COR-L47 (cell line): ENCODE data around the gene EVA1A.
A peak's percentile ranks its signal among the peaks of the same experiment; 100 is the strongest.
"Not testable (repeated sequence)": the region's sequence is repeated elsewhere in the genome, so short reads cannot be mapped to it uniquely, and the experiment has no call there.

Source experiments
- DNase-seq: peaks from one replicate; lab custom pipeline; 2025; lab: John Stamatoyannopoulos, UW

The EVA1A gene

GRCh38 chr2:75482398-75482797 lies 78.3 kb downstream of the EVA1A start:
- no peak for DNase-seq

DNA sequence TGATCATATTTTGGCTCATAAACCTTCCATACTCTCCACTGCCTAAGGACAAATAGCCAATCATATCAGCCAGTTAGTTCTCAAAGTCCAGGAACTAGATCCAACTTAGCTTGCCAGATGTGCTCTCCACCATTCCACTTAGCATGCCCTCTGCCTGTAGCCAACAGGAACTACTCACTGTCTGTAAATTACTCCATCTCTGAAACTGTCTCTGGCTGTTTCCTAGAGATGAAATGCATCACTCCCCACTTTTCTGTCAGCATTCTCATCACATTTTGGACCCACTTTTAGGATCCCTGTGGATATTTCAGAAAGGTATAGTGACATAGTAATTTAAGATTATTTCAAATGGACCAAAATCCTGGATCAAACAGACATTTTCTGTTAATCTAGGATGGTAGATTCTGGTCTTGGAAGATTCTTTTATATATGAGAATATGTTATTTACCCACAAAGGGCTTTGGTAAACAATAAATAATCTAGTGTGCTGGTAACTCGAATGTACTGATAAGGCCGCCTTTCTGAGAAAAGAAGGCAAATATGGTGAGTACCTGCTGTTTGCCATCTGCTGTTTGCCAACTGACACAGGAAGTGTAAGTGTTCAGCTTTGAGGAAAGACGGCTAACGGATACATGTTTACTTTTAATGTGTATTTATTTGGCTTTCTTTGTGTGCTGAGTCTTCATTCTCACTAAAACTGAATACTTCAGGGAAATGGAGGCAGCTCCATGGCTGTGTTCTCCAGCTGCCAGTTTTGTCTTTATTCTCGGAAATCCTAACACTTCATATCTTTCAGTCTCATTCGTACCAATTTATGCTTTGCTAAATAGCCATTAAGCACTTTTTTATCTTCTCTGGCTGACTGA lies 79.5 kb downstream of the EVA1A start:
- peak; percentile 21 for DNase-seq

DNA sequence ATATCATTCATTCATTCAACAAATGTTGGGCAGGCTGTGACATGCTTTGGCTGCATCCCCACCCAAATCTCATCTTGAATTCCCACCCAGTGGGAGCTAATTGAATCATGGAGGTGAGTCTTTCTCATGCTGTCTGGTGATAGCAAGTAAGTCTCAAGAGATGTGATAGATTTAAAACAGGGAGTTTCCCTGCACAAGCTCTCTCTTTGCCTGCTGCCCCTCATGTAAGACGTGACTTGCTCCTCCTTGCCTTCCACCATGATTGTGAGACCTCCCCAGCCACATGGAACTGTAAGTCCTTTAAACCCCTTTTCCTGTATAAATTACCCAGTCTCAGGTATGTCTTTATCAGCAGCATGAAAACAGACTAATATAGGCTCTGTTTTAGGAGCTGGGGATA lies 83.0 kb downstream of the EVA1A start:
- DNase-seq, result not testable (repeated sequence)

DNA sequence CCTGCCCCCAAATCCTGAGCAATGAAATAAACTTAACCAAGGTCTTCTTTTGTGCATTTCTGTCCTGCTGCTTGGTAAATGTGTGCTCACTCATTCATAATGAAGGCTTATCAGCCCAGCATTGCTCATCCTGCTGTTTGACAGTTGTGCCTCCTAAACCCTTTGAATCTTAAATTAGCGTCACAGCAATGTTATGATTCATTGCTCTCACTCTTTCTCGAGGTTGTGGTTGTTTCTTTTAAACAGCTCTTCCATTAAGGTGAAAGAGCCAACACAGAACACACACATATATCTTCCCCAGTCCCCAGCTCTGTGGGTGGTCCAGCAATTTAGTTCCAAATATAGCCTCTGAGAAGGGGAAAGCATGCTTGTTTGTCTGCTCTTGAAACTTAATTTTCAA lies 84.0 kb downstream of the EVA1A start:
- DNase-seq, result no peak

DNA sequence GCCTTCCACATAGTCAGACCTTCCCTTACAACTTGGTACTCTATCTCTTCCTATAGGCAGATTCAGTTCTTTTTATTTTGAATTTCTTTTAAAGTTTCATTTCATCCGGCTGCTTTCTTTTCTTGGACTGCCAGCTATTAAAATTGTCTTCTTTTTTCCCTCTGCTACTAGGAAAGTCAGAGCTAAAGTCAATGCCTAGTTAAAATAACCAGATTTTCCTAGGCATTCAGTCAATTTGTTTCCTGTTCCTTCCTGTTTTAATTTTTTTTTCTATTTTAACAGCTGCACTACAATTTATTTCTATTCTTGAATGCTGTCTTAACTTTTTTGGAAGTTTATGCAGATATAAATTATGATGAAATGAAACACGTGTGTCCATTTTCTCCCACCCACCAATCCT lies 84.8 kb downstream of the EVA1A start:
- DNase-seq, result no peak

GRCh38 chr2:75475049-75475448 lies 85.7 kb downstream of the EVA1A start:
- DNase-seq, result no peak

DNA sequence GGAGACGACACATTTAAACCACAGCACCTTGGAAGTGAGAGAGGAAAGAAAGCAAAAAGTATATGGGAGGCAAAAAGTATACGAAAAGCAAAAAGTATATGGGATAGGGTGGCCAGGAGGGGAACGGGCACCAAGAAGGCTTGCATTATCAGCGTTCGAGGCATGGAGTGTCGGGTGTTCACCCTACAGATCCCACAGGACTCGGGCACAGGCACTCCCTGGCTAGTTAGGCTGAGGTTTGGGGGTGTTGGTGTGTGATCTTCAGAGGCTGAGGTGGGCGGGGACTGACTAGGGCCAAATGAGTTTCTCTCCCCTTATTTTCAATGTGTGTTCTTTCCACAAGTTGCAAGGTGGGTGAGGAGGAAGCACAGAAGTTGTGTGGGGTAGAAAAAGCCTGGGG lies 86.6 kb downstream of the EVA1A start:
- no peak for DNase-seq

DNA sequence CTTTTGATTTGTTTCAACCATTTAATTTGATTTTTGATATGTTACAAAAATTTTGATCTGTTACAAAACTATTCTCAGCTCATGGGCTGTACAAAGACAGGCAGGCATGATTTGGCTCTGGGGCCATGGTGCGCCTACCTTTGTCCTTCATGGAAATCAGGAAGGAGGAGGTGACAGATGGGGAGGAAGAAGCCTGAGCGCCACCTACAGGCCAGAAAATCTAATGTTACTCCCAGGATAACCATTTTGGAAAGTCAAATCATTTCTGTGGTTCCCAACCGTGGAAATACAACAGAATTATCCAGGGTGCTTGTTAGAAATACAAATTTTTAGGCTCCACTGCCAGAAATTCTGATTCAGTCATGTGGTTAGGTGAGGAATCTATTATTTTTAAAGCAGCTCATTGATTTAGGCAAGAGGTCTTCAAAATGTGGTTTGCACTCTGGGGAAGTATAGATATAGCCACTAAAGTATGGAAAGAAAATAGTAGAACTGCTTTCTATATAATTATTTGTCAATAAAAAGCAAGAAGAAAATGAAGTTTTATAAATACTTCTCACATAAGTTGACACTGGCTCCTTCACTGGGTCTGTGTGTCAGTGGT lies 93.9 kb downstream of the EVA1A start:
- no peak for DNase-seq

DNA sequence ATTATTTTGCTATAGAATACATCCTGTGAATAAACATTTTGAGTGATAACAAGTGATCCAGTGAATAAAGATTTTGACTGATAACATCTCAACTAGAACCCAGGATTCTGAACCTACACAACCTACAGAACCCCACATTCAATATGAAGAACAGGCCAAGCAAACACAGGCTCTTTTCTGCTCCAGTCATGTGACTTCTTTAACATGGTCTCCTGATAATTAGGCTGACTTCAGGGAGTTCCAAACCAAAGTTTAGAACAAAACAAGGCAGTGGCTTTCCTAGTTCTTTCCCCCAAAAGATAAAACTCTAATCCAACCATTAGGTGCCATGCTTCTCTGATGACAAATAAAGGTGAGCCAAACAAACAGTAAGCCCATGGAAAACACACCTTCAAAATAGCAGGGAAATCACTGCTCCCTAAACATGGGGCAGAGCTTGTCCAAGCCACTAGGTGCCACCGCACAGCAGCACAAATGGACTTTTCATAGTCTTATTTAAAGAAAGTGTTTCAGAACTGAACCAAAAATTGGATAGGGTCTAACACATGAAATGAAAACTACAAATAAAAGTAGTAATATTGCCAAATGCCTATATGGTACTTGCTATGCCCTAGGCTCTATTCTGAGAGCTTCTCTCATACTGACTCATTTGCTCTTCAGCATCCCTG lies 95.3 kb downstream of the EVA1A start:
- no peak for DNase-seq

DNA sequence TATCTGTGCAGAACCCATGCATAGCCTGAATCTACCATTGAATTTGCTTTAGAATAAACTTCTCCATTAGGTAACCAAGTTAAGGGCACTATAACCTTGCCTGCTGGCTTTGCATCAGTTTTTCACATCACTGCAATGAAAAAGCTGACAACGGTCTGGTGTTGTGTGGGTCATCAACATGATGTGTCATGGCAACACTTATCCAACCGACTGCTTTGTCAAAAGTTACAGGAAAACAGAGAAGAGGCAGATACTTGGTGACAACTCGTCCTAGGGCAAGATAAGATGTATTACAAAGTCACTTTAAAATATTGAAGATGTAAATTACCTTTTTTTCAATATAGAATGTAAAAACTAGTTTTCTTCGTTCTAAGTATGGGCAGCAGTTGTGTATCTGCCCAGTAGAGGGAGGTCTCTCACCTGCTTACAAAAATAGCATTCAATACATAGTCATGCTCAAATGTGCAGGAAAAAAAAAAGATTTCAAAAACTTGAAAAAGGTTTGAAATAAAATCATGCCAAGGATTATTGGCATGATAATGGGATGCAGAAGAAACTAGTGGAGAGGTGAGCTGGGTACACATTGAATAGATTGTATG lies 96.3 kb downstream of the EVA1A start:
- no peak for DNase-seq

- no peak for DNase-seq
These were observed 98.0 kb downstream of the EVA1A start for GRCh38 chr2:75462721-75463120.

DNA sequence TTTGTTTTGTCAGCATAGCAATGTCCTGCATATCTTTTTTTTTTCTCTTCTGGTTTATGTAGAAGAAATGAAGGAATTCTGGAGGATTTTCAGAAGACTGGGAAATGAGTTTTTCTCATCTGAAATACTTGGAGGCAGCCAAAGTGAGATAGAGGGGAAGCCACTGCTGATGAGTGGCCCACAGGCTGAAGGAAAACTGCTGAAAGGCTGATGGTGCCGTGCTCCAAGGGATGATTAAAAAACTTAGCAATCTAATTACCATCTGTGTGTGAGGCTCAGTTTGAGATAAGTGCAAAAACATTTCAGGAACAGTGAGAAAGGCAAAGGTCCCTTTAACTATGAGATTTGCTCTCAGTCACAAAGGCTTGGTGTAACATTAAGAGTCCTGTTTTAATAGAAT lies 98.5 kb downstream of the EVA1A start:
- DNase-seq, result no peak

DNA sequence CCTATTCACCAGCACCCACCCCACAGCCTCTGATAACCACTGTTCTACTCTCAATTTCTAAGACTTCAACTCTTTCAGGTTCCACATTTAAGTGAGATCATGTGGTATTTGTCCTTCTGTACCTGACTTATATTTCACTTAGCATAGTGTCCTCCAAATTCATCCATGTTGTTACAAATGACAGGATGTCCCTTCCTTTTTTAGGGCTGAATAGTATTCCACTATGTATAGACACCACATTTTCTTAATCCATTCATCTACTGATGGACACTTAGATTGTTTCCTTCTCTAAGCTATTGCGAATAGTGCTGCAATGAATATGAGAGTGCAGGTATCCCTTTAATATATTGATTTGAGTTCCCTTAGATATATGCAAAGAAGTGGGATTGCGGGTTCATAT lies 100.1 kb downstream of the EVA1A start:
- no peak for DNase-seq

DNA sequence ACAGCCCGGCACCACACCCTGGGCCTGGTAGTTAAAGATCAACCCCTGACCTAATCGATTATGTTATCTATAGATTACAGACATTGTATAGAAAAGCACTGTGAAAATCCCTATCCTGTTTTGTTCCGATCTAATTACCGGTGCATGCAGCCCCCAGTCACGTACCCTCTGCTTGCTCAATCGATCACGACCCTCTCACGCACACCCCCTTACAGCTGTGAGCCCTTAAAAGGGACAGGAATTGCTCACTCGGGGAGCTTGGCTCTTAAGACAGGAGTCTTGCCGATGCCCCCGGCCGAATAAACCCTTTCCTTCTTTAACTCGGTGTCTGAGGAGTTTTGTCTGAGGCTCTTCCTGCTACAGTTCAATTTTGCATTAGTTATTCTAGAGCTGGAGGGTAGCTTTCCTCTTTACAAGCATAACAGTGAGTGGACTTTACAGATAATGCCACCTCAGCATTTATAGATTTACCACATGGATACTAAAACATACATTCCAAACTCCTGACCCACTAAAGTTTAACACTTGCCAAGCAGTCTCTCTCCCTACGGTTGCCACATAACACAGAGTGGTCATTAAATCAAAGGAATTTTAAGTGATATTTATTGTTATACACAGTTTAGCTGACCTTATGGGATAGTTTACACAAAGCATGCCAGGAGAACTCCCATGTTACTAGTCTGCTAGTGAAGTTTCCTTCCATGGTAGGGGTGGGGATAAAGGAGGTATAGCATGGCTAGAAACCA lies 101.0 kb downstream of the EVA1A start:
- DNase-seq, result no peak

GRCh38 chr2:75458201-75458600 lies 102.5 kb downstream of the EVA1A start:
- no peak for DNase-seq

DNA sequence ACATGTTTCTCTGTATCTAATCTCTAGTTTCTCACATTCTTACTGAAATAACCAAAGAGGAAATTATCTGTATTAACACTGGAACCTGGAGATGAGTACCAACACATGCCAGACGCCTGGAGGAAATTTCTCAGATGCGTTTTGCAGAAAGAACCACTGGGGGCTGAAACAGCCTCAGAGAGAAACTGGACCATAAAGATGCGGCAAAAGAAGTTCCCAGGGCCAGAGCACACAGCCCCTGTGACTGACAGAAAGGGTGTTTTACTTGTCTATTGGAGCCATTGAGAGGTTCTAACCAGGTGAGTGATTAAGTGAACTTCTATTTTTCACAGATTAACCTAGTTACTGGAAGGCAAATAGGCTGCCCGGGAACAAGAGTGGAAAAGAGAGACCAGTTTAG lies 103.9 kb downstream of the EVA1A start:
- DNase-seq, result no peak

GRCh38 chr2:75456111-75456510 lies 104.6 kb downstream of the EVA1A start:
- DNase-seq, result no peak

DNA sequence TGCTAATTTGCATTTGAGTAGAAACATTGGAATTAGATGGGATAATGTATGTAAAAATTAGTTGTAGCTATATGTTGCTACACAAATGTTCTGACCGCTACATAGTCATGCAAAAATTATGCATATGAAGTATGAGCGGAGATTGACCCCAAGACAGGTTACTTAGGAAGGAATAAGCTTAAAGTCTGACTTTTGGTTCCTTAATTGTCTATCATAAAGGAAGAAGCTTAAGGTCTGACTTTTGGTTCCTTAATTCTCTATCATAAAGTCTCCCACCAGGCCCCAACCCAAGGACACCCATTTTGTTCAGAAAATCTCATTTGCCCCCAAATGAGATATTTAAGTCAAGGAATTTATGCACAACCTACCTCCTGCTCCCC lies 106.5 kb downstream of the EVA1A start:
- no peak for DNase-seq

DNA sequence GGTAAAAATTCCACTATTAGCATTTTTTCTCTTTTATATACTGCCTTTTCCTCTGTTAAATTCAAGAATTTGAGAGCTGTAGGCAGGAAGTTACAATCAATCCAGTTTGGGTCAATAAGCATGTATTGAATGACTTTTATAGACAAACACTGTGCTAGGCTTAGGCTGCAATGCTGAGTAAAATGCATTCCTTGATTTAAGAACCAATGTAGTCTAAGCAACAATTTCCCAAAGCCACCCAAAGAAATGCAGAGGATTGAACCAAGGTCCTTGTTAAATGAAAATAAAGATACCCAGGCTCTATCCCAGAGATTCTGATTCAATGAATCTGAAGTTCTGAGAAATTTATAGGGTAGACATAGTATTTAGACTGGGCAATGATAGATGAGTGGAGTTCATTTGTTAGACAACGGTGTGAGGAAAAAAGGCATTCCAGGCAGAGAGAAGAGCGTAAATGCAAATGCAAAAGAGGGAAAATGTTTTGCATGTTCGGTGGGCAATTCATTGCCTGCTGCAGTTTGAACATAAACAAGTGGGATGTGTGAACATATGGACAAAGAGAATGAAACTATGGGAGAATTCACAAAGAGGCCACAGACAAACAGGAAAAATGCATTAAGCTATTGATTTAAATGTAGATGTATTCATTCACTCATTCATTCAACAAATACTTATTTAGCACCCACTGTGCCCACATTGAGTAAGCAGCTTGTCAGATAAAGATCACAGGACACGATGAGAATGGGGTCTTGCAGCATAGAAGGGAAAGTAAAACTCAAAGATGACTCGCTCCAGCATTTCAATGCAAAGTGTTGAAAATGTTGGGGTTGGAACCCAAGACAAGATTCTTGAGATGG lies 107.1 kb downstream of the EVA1A start:
- no peak for DNase-seq

DNA sequence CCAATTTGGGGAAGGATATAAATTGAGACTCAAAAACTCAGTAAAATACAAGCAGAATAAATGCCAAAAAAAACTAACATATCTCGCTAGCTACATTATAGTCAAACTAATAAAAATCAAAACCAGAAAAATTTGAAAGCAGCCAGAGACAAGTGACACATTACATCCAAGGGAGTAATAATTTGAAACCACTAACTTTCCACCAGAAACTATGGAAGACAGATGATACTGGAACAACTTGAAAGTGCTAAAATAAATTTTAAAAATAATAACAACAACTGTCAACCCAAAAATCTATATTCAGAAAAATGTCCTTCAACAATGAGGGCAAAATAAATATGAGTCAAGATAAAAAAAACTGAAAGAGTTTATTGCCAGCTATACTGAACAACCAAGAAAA lies 110.7 kb downstream of the EVA1A start:
- no peak for DNase-seq

GRCh38 chr2:75447176-75447575 lies 113.6 kb downstream of the EVA1A start:
- DNase-seq, result no peak
